ENCODE results near the gene FSTL4.

GRCh38 chr5:133234273-133234672, 378.1 kb downstream of the FSTL4 start:
- TF ChIP-seq CTCF (IDR thresholded peaks at IDR 0.05) (no peak), EZH2 (IDR thresholded peaks at IDR 0.05; ENCODE audit: borderline replicate concordance, insufficient read depth, low read depth, low read length, poor library complexity, severe bottlenecking) (no peak)

Measured in B cell (primary cell).